Measurements from ENCODE around the gene MARCOL.
"Not testable (repeated sequence)": the region's sequence is repeated elsewhere in the genome, so short reads cannot be mapped to it uniquely, and the experiment has no call there.

The MARCOL gene

DNA sequence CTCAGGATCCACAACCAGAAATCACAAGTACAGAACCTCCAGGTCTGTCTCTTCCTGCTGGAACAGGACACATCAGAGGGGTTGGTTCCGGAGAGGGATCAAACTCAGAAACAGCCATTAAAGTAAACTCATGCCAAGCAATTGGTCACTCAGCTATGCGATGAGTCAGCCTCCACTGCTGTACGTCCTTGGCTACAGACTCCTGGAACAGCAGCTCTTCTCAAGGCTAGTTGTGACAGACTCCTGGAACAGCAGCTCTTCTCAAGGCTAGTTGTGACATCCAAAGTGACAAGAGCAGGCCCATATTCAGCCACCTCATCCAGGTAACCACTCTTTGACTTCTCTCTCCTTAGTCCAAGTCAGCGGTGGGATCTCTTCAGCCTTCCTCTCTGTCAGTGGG is 30.2 kb downstream of the MARCOL start, which contains the start of gene SPINK13:
Gene SPINK13, plus strand, starts transcription at position 229 of the 400 bp plus-strand sequence. CDS start 1,279 bp downstream, outside the sequence.
- DNase-seq = no peak

GRCh38 chr5:148275129-148275528 is 36.8 kb downstream of the MARCOL start:
- not testable (repeated sequence) for DNase-seq

DNA sequence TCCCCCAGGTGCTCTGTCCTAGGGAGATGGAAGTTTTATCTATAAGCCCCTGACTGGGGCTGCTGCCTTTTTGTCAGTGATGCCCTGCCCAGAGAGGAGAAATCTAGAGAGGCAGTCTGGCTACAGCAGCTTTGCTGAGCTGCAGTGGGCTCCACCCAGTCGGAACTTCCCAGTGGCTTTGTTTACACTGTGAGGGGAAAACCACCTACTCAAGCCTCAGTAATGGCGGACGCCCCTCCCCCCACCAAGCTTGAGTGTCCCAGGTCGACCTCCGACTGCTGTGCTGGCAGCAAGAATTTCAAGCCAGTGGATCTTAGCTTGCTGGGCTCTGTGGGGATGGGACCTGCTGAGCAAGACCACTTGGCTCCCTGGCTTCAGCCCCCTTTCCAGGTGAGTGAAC is 42.6 kb downstream of the MARCOL start:
- DNase-seq = peak; percentile 1

- not testable (repeated sequence) for DNase-seq
These were observed 43.0 kb downstream of the MARCOL start for GRCh38 chr5:148281336-148281735.

DNA sequence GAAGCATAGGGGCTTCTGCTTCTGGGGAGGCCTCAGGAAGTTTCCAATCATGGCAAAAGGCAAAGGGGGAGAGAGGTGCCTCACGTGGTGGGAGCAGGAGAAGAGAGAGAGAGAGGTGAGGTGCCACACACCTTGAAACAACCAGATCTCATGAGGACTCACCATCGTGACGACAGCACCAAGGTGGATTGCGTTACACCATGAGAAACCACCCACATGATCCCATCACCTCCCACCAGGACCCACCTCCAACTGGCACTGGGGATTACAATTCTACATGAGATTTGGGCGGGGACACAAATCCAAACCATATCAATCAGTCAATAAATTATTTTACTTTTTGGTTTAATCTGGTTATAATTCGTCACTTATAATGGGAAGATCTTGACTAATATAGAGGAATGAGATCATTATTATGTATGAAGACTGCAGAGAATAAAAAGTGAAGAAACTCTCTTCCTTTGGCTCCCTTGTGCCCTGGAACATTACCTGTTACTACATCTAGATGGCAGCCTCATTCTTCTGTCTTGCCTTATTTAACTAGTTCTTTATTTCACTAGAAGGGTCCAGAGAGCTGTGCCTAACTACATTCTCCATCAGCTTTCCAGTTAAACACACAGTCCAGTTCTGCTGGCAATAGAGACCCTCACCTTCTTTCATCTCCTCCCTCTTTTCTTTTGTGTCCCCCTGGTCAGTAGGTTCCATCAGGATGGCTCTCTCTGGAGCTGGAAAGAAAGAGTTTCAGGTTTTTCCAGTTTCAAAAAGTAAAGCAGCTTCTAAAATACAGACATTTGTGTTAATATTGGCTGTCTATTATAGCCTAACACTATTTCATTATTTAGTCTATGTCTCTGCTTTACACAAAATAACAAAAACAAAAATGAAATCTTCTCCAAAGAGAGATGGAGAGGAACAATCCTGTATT is 52.2 kb downstream of the MARCOL start:
- peak; percentile 52 for DNase-seq
